H1 (cell line): Measurements from ENCODE around the gene LAD1. TPM values are rescaled to one million over a fixed set of nuclear protein-coding genes. Genes with fewer than 3 reads are reported as not detected.

Experiments
- CTCF ChIA-PET: fragments of 300-600 bp; sonication (Branson Sonifier 250); formaldehyde crosslinking; loops from one replicate; lab custom pipeline; 2021; ENCODE audit not compliant: partially characterized antibody; lab: Charles Lee
- POLR2A ChIA-PET: fragments of 300-600 bp; sonication (Branson Sonifier 250); formaldehyde crosslinking; loops from one replicate; lab custom pipeline; 2021; ENCODE audit warnings: inconsistent platforms; ENCODE audit not compliant: partially characterized antibody; lab: Charles Lee
- DNase-seq, 2 experiments: peaks; one replicate each; pipeline versions ENCODE4 v3.0.0 to v3.0.0-alpha.2; 2010 to 2022; ENCODE audit warnings: low spot score in 2 of 2, low read depth in 1 of 2, mixed read lengths in 1 of 2
- FAIRE-seq: peaks from 2 replicates; lab custom pipeline; 2011; peaks lifted over from hg19 to GRCh38; lab: Jason Lieb, UNC
- H2AFZ ChIP-seq: 2 replicates; pipeline ENCODE4 v1.8.1; 2012; ENCODE audit warnings: low read length, inconsistent platforms
- H2AK5ac ChIP-seq: 2 replicates; pipeline ENCODE4 v1.6.1; 2013; ENCODE audit warnings: low read depth, low read length
- H2BK120ac ChIP-seq: replicated peaks from 2 replicates; pipeline ENCODE3; 2013; ENCODE audit warnings: low read depth, low read length, inconsistent platforms
- H2BK12ac ChIP-seq: 2 replicates; pipeline ENCODE4 v1.6.1; 2013; ENCODE audit warnings: low read depth, low read length
- H2BK15ac ChIP-seq: 2 replicates; pipeline ENCODE4 v1.6.1; 2013; ENCODE audit warnings: low read length
- H2BK20ac ChIP-seq: 2 replicates; pipeline ENCODE4 v1.6.1; 2013; ENCODE audit warnings: low read length
- H2BK5ac ChIP-seq: 2 replicates; pipeline ENCODE4 v1.6.1; 2013; ENCODE audit warnings: low read depth, low read length
- H3K14ac ChIP-seq: 2 replicates; pipeline ENCODE4 v1.6.1; 2013; ENCODE audit warnings: inconsistent platforms; ENCODE audit not compliant: insufficient read length
- H3K18ac ChIP-seq: 2 replicates; pipeline ENCODE4 v1.6.1; 2013; ENCODE audit warnings: low read length; ENCODE audit errors: extremely low read depth
- H3K23ac ChIP-seq: 2 replicates; pipeline ENCODE4 v1.6.1; 2013; ENCODE audit warnings: inconsistent platforms; ENCODE audit not compliant: insufficient read length
- H3K23me2 ChIP-seq: 2 replicates; pipeline ENCODE4 v1.6.1; 2013; ENCODE audit warnings: low read depth, low read length
- H3K27ac ChIP-seq: 2 replicates; pipeline ENCODE4 v1.6.1; 2011; ENCODE audit warnings: low read depth, low read length, inconsistent platforms
- H3K27me3 ChIP-seq, 4 experiments: replicated peaks in 1 of 4; 1 replicate in 1 of 4; 2 replicates in 3 of 4; pipeline versions ENCODE4 v1.6.1 to v1.8.1; 2011 to 2013; ENCODE audit warnings: low read length in 3 of 4, mild to moderate bottlenecking in 3 of 4, inconsistent platforms in 2 of 4, mixed read lengths in 2 of 4, moderate library complexity in 1 of 4; ENCODE audit not compliant: control insufficient read depth in 3 of 4, insufficient read depth in 3 of 4; ENCODE audit errors: extremely low read depth in 1 of 4
- H3K36me3 ChIP-seq, 4 experiments: 2 replicates each; pipeline versions ENCODE4 v1.6.1 to v1.8.1; 2011 to 2013; ENCODE audit warnings: mild to moderate bottlenecking in 4 of 4, low read length in 3 of 4, moderate library complexity in 2 of 4, control low read depth in 1 of 4, inconsistent platforms in 1 of 4; ENCODE audit not compliant: insufficient read depth in 4 of 4, control insufficient read depth in 2 of 4
- H3K4ac ChIP-seq: replicated peaks from 2 replicates; pipeline ENCODE3; 2013; ENCODE audit warnings: low read length, low read depth, mixed read lengths, inconsistent platforms; ENCODE audit not compliant: insufficient read length
- H3K4me1 ChIP-seq, 4 experiments: replicated peaks in 1 of 4; 1 replicate in 1 of 4; 2 replicates in 3 of 4; pipeline versions ENCODE4 v1.6.1 to v1.8.1; 2011 to 2013; ENCODE audit warnings: low read length in 3 of 4, inconsistent platforms in 2 of 4, mixed read lengths in 1 of 4; ENCODE audit not compliant: insufficient read depth in 4 of 4, control insufficient read depth in 3 of 4
- H3K4me2 ChIP-seq, 2 experiments: 2 replicates each; pipeline versions ENCODE4 v1.6.1 to v1.8.1; 2011 to 2013; ENCODE audit warnings: low read depth in 2 of 2, low read length in 2 of 2, control low read depth in 1 of 2, inconsistent platforms in 1 of 2, mild to moderate bottlenecking in 1 of 2; ENCODE audit not compliant: insufficient read depth in 1 of 2
- H3K4me3 ChIP-seq, 4 experiments: fragments of 200-600, 300-600 bp in 1 of 4; sonication (generic), shearing (Covaris generic), sonication (Bioruptor Twin) in 1 of 4; 2 replicates each; pipeline versions ENCODE4 v1.5.1 to v1.8.1; 2011 to 2016; ENCODE audit warnings: low read length in 4 of 4, low read depth in 3 of 4, control low read depth in 2 of 4, inconsistent platforms in 2 of 4, mild to moderate bottlenecking in 2 of 4, mixed read lengths in 1 of 4, moderate library complexity in 1 of 4; ENCODE audit not compliant: insufficient read depth in 2 of 4; ENCODE audit errors: extremely low read depth in 1 of 4
- H3K56ac ChIP-seq: replicated peaks from 2 replicates; pipeline ENCODE3; 2013; ENCODE audit warnings: low read depth, mild to moderate bottlenecking, mixed read lengths, low read length, inconsistent platforms; ENCODE audit not compliant: insufficient read length
- H3K79me1 ChIP-seq: 2 replicates; pipeline ENCODE4 v1.6.1; 2013; ENCODE audit warnings: low read depth, low read length, control low read depth
- H3K79me2 ChIP-seq, 2 experiments: 2 replicates each; pipeline versions ENCODE4 v1.6.1 to v1.8.1; 2012 to 2013; ENCODE audit warnings: low read length in 2 of 2, mild to moderate bottlenecking in 2 of 2, inconsistent platforms in 1 of 2; ENCODE audit not compliant: insufficient read depth in 2 of 2, control insufficient read depth in 1 of 2
- H3K9ac ChIP-seq, 4 experiments: replicated peaks in 1 of 4; 1 replicate in 1 of 4; 2 replicates in 3 of 4; pipeline versions ENCODE4 v1.6.1 to v1.8.1; 2011 to 2013; ENCODE audit warnings: low read depth in 3 of 4, low read length in 3 of 4, control low read depth in 2 of 4, mild to moderate bottlenecking in 2 of 4, moderate library complexity in 2 of 4, inconsistent platforms in 1 of 4; ENCODE audit errors: extremely low read depth in 1 of 4
- H3K9me3 ChIP-seq, 2 experiments: 2 replicates each; pipeline versions ENCODE4 v1.6.1 to v1.8.1; 2012 to 2013; ENCODE audit warnings: mild to moderate bottlenecking in 2 of 2, moderate library complexity in 2 of 2, control low read depth in 1 of 2, inconsistent platforms in 1 of 2, low read depth in 1 of 2, low read length in 1 of 2, mixed read lengths in 1 of 2; ENCODE audit not compliant: insufficient read depth in 2 of 2
- H4K20me1 ChIP-seq, 2 experiments: replicated peaks in 1 of 2; 2 replicates each; pipeline versions ENCODE3 to v1.8.1; 2011 to 2013; ENCODE audit warnings: inconsistent platforms in 2 of 2, low read length in 2 of 2, mild to moderate bottlenecking in 1 of 2; ENCODE audit not compliant: insufficient read depth in 2 of 2, control insufficient read depth in 1 of 2
- H4K5ac ChIP-seq: 2 replicates; pipeline ENCODE4 v1.6.1; 2013; ENCODE audit warnings: low read length, low read depth, mixed read lengths, inconsistent platforms; ENCODE audit not compliant: insufficient read length
- H4K8ac ChIP-seq: 2 replicates; pipeline ENCODE4 v1.8.0; 2013; ENCODE audit warnings: mild to moderate bottlenecking, moderate library complexity, low read length, inconsistent platforms; ENCODE audit not compliant: insufficient read depth; ENCODE audit errors: extremely low read depth
- H4K91ac ChIP-seq: replicated peaks from 2 replicates; pipeline ENCODE3; 2013; ENCODE audit warnings: low read length, mixed read lengths, inconsistent platforms; ENCODE audit not compliant: insufficient read length
- CEBPB ChIP-seq: IDR thresholded peaks from 2 replicates; pipeline ENCODE4 v1.6.1; 2012; ENCODE audit warnings: low read depth, low read length
- KDM1A ChIP-seq: fragments of 200-600, 300-600 bp; sonication (generic); IDR thresholded peaks from 2 replicates; pipeline ENCODE4 v1.7.1; 2016; ENCODE audit warnings: mild to moderate bottlenecking, low read length, borderline replicate concordance
- KDM5A ChIP-seq: fragments of 200-600 bp; IDR thresholded peaks from 2 replicates; pipeline ENCODE4 v1.7.1; 2012; ENCODE audit warnings: mild to moderate bottlenecking, low read length, inconsistent platforms, mixed read lengths
- MAX ChIP-seq: IDR thresholded peaks from 2 replicates; pipeline ENCODE4 v1.6.1; 2012; ENCODE audit warnings: inconsistent platforms
- NANOG ChIP-seq: IDR thresholded peaks from 2 replicates; pipeline ENCODE4 v1.6.1; 2011; ENCODE audit warnings: low read length, low read depth, mild to moderate bottlenecking, inconsistent platforms; ENCODE audit not compliant: insufficient read depth, poor library complexity, severe bottlenecking
- NRF1 ChIP-seq: IDR thresholded peaks from 2 replicates; pipeline ENCODE4 v1.6.1; 2011; ENCODE audit warnings: mild to moderate bottlenecking, low read depth, low read length, improper control_type of control experiment
- PHF8 ChIP-seq: fragments of 200-600 bp; sonication (generic); conservative IDR thresholded peaks from 2 replicates; pipeline ENCODE4 v1.7.1; 2012; ENCODE audit warnings: low read depth, mild to moderate bottlenecking, inconsistent platforms, low read length, moderate library complexity
- POLR2A ChIP-seq, 2 experiments: IDR thresholded peaks; 1 replicate in 1 of 2; 2 replicates in 1 of 2; pipeline ENCODE4 v1.6.1; 2011; ENCODE audit warnings: low read depth in 2 of 2, low read length in 2 of 2, mild to moderate bottlenecking in 2 of 2; ENCODE audit errors: control extremely low read depth in 1 of 2
- POU5F1 ChIP-seq: IDR thresholded peaks from 2 replicates; pipeline ENCODE4 v1.6.1; 2011; ENCODE audit warnings: low read depth, mild to moderate bottlenecking, low read length, moderate library complexity
- RAD21 ChIP-seq, 2 experiments: IDR thresholded peaks in 1 of 2; conservative IDR thresholded peaks in 1 of 2; 2 replicates each; pipeline ENCODE4 v1.6.1; 2011; ENCODE audit warnings: low read depth in 2 of 2, low read length in 2 of 2, improper control_type of control experiment in 1 of 2, inconsistent platforms in 1 of 2, mild to moderate bottlenecking in 1 of 2, moderate library complexity in 1 of 2
- RFX5 ChIP-seq: IDR thresholded peaks from 2 replicates; pipeline ENCODE4 v1.6.1; 2011; ENCODE audit warnings: low read depth, low read length, improper control_type of control experiment, borderline replicate concordance
- SIN3A ChIP-seq, 2 experiments: IDR thresholded peaks in 1 of 2; conservative IDR thresholded peaks in 1 of 2; 2 replicates each; pipeline ENCODE4 v1.6.1; 2011 to 2012; ENCODE audit warnings: low read length in 2 of 2, improper control_type of control experiment in 1 of 2, low read depth in 1 of 2, mild to moderate bottlenecking in 1 of 2
- TAF1 ChIP-seq: IDR thresholded peaks from 2 replicates; pipeline ENCODE4 v1.6.1; 2011; ENCODE audit warnings: mild to moderate bottlenecking, low read depth, low read length
- TEAD4 ChIP-seq: IDR thresholded peaks from 2 replicates; pipeline ENCODE4 v1.6.1; 2012; ENCODE audit warnings: low read depth, low read length, inconsistent platforms, mixed read lengths
- ZNF274 ChIP-seq: IDR thresholded peaks from 2 replicates; pipeline ENCODE4 v1.7.0; 2012; ENCODE audit warnings: low read length, borderline replicate concordance; ENCODE audit errors: extremely low read depth
- WGBS, 2 experiments: shearing (Covaris generic) in 1 of 2; methylation state at CpG; one replicate each; pipeline versions ENCODE4 v1.1.6 to v1.1.7; 2013 to 2015; ENCODE audit warnings: low lambda C conversion rate in 2 of 2, mixed read lengths in 2 of 2, inconsistent platforms in 1 of 2, low coverage in 1 of 2, missing lambda C conversion rate in 1 of 2; ENCODE audit not compliant: insufficient replicate concordance in 2 of 2, insufficient coverage in 1 of 2, insufficient read length in 1 of 2; ENCODE audit errors: extremely low coverage in 1 of 2, missing lambda C conversion rate in 1 of 2; 5-methylcytosine and 5-hydroxymethylcytosine counted together
- polyA plus RNA-seq, 7 experiments: library from polyadenylated mRNA; depleted of rRNA in 3 of 7; stranded (reverse) in 5 of 7; unstranded in 2 of 7; fragments of >200 nt in 5 of 7; fragments of 200-250 nt in 2 of 7; gene quantifications; 1 replicate in 5 of 7; 2 replicates in 1 of 7; 4 replicates in 1 of 7; pipeline versions ENCODE4 v1.2.1 to v1.2.3, GENCODE V29; 2011 to 2013; ENCODE audit warnings: missing spikeins in 2 of 7, mixed read lengths in 2 of 7
- total RNA-seq: library from RNA; stranded (reverse); fragmentation: NEBNext Ultra II Directional; extraction: Animal tissue kit (Norgen Biotek cat#: 25700); gene quantifications from 2 replicates; pipeline ENCODE4 v1.2.1, GENCODE V29; 2021

LAD1 gene
- total and polyA plus RNA-seq, 2 of the 8 experiments (the other 6 are each of a cell fraction or from before 2014, with no cell fraction given), result 9.3 to 32.8 TPM

- CTCF ChIA-PET, result interaction anchor here (0.9 to 5.4 kb wide), 15 partner anchors 12 to 172 kb away, joined by 3 to 163 read pairs (median 8); no protein-coding TSS in a partner anchor
- H3K23ac ChIP-seq, result no peak overlapping the region
- no peaks in the 10 kb centered on the region for H3K9me3 ChIP-seq
- H3K9ac ChIP-seq, result no peak overlapping the region
- no peaks in the 10 kb centered on the region for H3K27me3 ChIP-seq
- H2BK15ac ChIP-seq, result no peak overlapping the region
- H2BK12ac ChIP-seq, result no peak overlapping the region
- DNase-seq, result no peak
- H3K4me3 ChIP-seq, result no peak overlapping the region
- WGBS, 2 experiments, result 92% methylated on average over 3 of the region's 3 CpGs; no CpG with 5 or more reads in 1 of the 2 experiments
- no peak overlapping the region for H2BK20ac ChIP-seq
- no peaks in the 10 kb centered on the region for H3K23me2 ChIP-seq
- no peak overlapping the region for H4K91ac ChIP-seq
- no peak overlapping the region for H3K27ac ChIP-seq
- no peak overlapping the region for H3K14ac ChIP-seq
- no peaks in the 10 kb centered on the region for H4K20me1 ChIP-seq
- no peak overlapping the region for H2BK5ac ChIP-seq
- H2AFZ ChIP-seq, result no peak overlapping the region
- no peak for FAIRE-seq
- no peak overlapping the region for H4K5ac ChIP-seq
- no peak overlapping the region for H3K56ac ChIP-seq
- POLR2A ChIA-PET, result no interaction called here
- peaks cover 0 to 7% (median 3%) of the 10 kb centered on the region in 4 experiments; a peak in 3 of 7 replicates for H3K4me1 ChIP-seq
- no peak overlapping the region for H2AK5ac ChIP-seq
- no peaks in the 10 kb centered on the region for H3K79me2 ChIP-seq
- no peak overlapping the region for H3K4ac ChIP-seq
- H3K36me3 ChIP-seq, result no peaks in the 10 kb centered on the region
- no peak overlapping the region for H4K8ac ChIP-seq
- no peak overlapping the region for H3K18ac ChIP-seq
- H3K79me1 ChIP-seq, result no peaks in the 10 kb centered on the region
- no peak overlapping the region for H2BK120ac ChIP-seq
- H3K4me2 ChIP-seq, result no peak overlapping the region
- no peak for TF ChIP-seq RFX5
- TF ChIP-seq POLR2A (IDR thresholded peaks at IDR 0.05; ENCODE audit: control extremely low read depth in 1 of 2, low read depth in 2 of 2, low read length in 2 of 2), result no peak
- TF ChIP-seq RAD21 (IDR thresholded peaks at IDR 0.05 in 1 of 2, conservative IDR thresholded peaks at IDR 0.05 in 1 of 2; ENCODE audit: low read depth in 2 of 2, low read length in 2 of 2), result no peak
- TF ChIP-seq MAX, result no peak
- TF ChIP-seq CEBPB, result no peak
- no peak for TF ChIP-seq KDM5A
- no peak for TF ChIP-seq KDM1A
- no peak for TF ChIP-seq SIN3A (conservative IDR thresholded peaks at IDR 0.05 in 1 of 2, IDR thresholded peaks at IDR 0.05 in 1 of 2; ENCODE audit: low read depth in 1 of 2, low read length in 2 of 2)
- TF ChIP-seq ZNF274, result no peak
- TF ChIP-seq PHF8, result no peak
- TF ChIP-seq TAF1, result no peak
- no peak for TF ChIP-seq TEAD4
- no peak for TF ChIP-seq NANOG
- TF ChIP-seq NRF1, result no peak
- TF ChIP-seq POU5F1, result no peak
Measured at GRCh38 chr1:201434266-201434665, 35.1 kb upstream of the LAD1 start.
